ACC112 (cell line): ENCODE measurements around the gene LPGAT1.
"Not testable (repeated sequence)": the region's sequence is repeated elsewhere in the genome, so short reads cannot be mapped to it uniquely, and the experiment has no call there.

Experiments
- H2AFZ ChIP-seq: fragments of 200-600 bp; sonication (generic); one replicate; pipeline ENCODE4 v1.6.0; 2017; ENCODE audit warnings: antibody characterized with exemption, low read length; ENCODE audit not compliant: unreplicated experiment
- H3K27ac ChIP-seq: fragments of 200-600 bp; sonication (generic); 2 replicates; pipeline ENCODE4 v1.5.1; 2014; ENCODE audit warnings: low read depth, mild to moderate bottlenecking, antibody characterized with exemption, low read length, moderate library complexity
- H3K27me3 ChIP-seq: fragments of 200-600 bp; sonication (generic); 2 replicates; pipeline ENCODE4 v1.6.1; 2014; ENCODE audit warnings: mild to moderate bottlenecking, antibody characterized with exemption, low read length, moderate library complexity, mixed read lengths; ENCODE audit not compliant: insufficient read depth
- H3K36me3 ChIP-seq: fragments of 200-600 bp; sonication (generic); 2 replicates; pipeline ENCODE4 v1.6.1; 2016; ENCODE audit warnings: mild to moderate bottlenecking, antibody characterized with exemption, low read length, moderate library complexity, mixed read lengths; ENCODE audit not compliant: insufficient read depth
- H3K4me1 ChIP-seq: fragments of 200-600 bp; sonication (generic); one replicate; pipeline ENCODE4 v1.6.1; 2016; ENCODE audit warnings: low read length, mixed read lengths; ENCODE audit not compliant: insufficient read depth, unreplicated experiment, control insufficient read depth
- H3K4me3 ChIP-seq: fragments of 200-600 bp; sonication (generic); 2 replicates; pipeline ENCODE4 v1.5.1; 2014; ENCODE audit warnings: mild to moderate bottlenecking, low read depth, low read length
- H3K79me2 ChIP-seq: fragments of 200-600 bp; sonication (generic); one replicate; pipeline ENCODE4 v1.6.0; 2016; ENCODE audit warnings: low read length; ENCODE audit not compliant: control insufficient read depth, unreplicated experiment, insufficient read depth

Gene LPGAT1

GRCh38 chr1:211734359-211734758, 96.2 kb downstream of the LPGAT1 start:
- Histone ChIP-seq H3K79me2 (no peaks in the 10 kb centered on the region), H3K27me3 (no peaks in the 10 kb centered on the region), H3K36me3 (no peaks in the 10 kb centered on the region), H2AFZ (no peak overlapping the region), H3K4me1 (peaks cover 17% of the 10 kb centered on the region), H3K4me3 (no peak overlapping the region), H3K27ac (no peak overlapping the region)

GRCh38 chr1:211732293-211732980, 98.1 kb downstream of the LPGAT1 start:
- Histone ChIP-seq H3K27ac (no peak overlapping the region), H3K4me3 (no peak overlapping the region), H3K4me1 (peaks cover 17% of the 10 kb centered on the region), H3K36me3 (no peaks in the 10 kb centered on the region), H3K79me2 (no peaks in the 10 kb centered on the region), H2AFZ (no peak overlapping the region), H3K27me3 (no peaks in the 10 kb centered on the region)

GRCh38 chr1:211731456-211732292, 98.9 kb downstream of the LPGAT1 start:
- Histone ChIP-seq H3K36me3 (no peaks in the 10 kb centered on the region), H2AFZ (no peak overlapping the region), H3K4me1 (peaks cover 17% of the 10 kb centered on the region), H3K4me3 (no peak overlapping the region), H3K27me3 (no peaks in the 10 kb centered on the region), H3K79me2 (no peaks in the 10 kb centered on the region), H3K27ac (no peak overlapping the region)

GRCh38 chr1:211730347-211730746, 100.2 kb downstream of the LPGAT1 start:
- no peaks in the 10 kb centered on the region for H3K79me2 ChIP-seq
- no peak overlapping the region for H3K27ac ChIP-seq
- no peak overlapping the region for H2AFZ ChIP-seq
- H3K4me3 ChIP-seq, result no peak overlapping the region
- H3K36me3 ChIP-seq, result no peaks in the 10 kb centered on the region
- no peaks in the 10 kb centered on the region for H3K27me3 ChIP-seq
- H3K4me1 ChIP-seq, result peaks cover 9% of the 10 kb centered on the region

GRCh38 chr1:211729238-211729637, 101.3 kb downstream of the LPGAT1 start:
- Histone ChIP-seq H3K4me1 (no peaks in the 10 kb centered on the region), H3K4me3 (no peak overlapping the region), H3K27ac (no peak overlapping the region), H3K36me3 (no peaks in the 10 kb centered on the region), H3K79me2 (no peaks in the 10 kb centered on the region), H3K27me3 (no peaks in the 10 kb centered on the region), H2AFZ (no peak overlapping the region)

- H3K79me2 ChIP-seq, result no peaks in the 10 kb centered on the region
- H3K4me1 ChIP-seq, result no peaks in the 10 kb centered on the region
- H3K27me3 ChIP-seq, result peaks cover 6% of the 10 kb centered on the region; the same call in 1 of the 2 replicates
- no peak overlapping the region for H3K27ac ChIP-seq
- H2AFZ ChIP-seq, result peak overlapping the region; percentile 11
- no peak overlapping the region for H3K4me3 ChIP-seq
- H3K36me3 ChIP-seq, result no peaks in the 10 kb centered on the region
Measured at GRCh38 chr1:211726467-211726995, 104.0 kb downstream of the LPGAT1 start.

- Histone ChIP-seq H3K27me3 (peaks cover 6% of the 10 kb centered on the region; the same call in 1 of the 2 replicates), H3K36me3 (no peaks in the 10 kb centered on the region), H3K4me3 (no peak overlapping the region), H3K4me1 (no peaks in the 10 kb centered on the region), H2AFZ (no peak overlapping the region), H3K79me2 (no peaks in the 10 kb centered on the region), H3K27ac (no peak overlapping the region)
Measured at GRCh38 chr1:211724687-211725196, 105.8 kb downstream of the LPGAT1 start.

GRCh38 chr1:211723273-211723672, 107.3 kb downstream of the LPGAT1 start:
- Histone ChIP-seq H3K27ac (no peak overlapping the region), H3K4me3 (no peak overlapping the region), H3K36me3 (no peaks in the 10 kb centered on the region), H3K4me1 (no peaks in the 10 kb centered on the region), H3K79me2 (no peaks in the 10 kb centered on the region), H3K27me3 (peaks cover 6% of the 10 kb centered on the region; the same call in 1 of the 2 replicates), H2AFZ (no peak overlapping the region)

GRCh38 chr1:211722277-211723175, 108.0 kb downstream of the LPGAT1 start:
- Histone ChIP-seq H3K4me3 (no peak overlapping the region), H2AFZ (no peak overlapping the region), H3K27me3 (peaks cover 6% of the 10 kb centered on the region; the same call in 1 of the 2 replicates), H3K27ac (no peak overlapping the region), H3K79me2 (no peaks in the 10 kb centered on the region), H3K4me1 (no peaks in the 10 kb centered on the region), H3K36me3 (no peaks in the 10 kb centered on the region)

- not testable (repeated sequence) for H3K4me1 ChIP-seq, H3K27ac ChIP-seq, H3K27me3 ChIP-seq, H2AFZ ChIP-seq, H3K4me3 ChIP-seq, H3K79me2 ChIP-seq, H3K36me3 ChIP-seq
Measured at GRCh38 chr1:211716555-211716954, 114.0 kb downstream of the LPGAT1 start.
